ENCODE data around the gene CALML5. TPM values are rescaled to one million over a fixed set of nuclear protein-coding genes. Genes with fewer than 3 reads are reported as not detected.

The CALML5 gene
- total and polyA plus RNA-seq, 7 donors: not detected

DNA sequence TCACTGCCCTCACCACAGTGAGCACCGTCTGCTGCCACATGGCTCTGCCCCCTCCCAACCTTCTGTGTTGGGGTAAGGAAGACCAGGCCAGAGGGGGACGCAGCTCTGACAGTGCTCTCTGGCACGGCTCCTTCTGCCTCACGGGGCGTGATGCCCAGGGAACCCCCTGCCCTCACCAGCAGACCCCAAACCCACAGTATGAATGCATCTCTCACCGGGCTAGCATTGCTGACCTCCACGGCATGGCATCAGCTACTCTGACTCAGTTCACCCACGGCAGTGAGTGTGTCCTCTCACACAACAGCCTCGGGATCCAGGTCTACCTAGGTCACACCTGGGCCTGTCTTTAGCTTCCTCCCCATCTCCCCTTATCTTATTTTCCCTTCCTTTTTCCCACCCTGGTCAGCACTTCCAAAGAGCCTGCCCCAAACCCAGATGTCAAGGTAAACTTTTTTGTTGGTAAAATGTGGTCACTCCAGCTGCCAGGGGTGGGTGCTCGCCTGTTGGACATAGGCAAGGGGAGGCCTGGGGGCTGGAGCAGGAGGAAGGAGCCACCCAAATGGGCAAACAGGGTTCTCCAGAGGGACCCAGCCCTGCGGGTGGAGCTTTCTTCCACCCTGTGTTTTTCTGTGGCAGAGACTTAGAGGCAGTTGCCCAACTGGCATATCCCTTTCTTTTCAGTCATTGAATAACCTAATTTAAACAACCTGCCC lies 29.8 kb upstream of the CALML5 start:
- intact Hi-C loops (cut with DNase I): no loop called here
- ATAC-seq (no peak), DNase-seq (peak in 1 of 2 donors; percentile 28)
- Histone ChIP-seq H3K4me3 (no peak overlapping the region), H3K27me3 (ENCODE audit: insufficient read depth in 3 of 3, low read length in 2 of 3) (no peaks in the 10 kb centered on the region), H3K4me1 (no peaks in the 10 kb centered on the region), H3K36me3 (ENCODE audit: insufficient read depth in 1 of 2, low read depth in 1 of 2) (no peaks in the 10 kb centered on the region), H3K27ac (no peak overlapping the region), H3K9me3 (no peaks in the 10 kb centered on the region)
- TF ChIP-seq, protein P1, sequence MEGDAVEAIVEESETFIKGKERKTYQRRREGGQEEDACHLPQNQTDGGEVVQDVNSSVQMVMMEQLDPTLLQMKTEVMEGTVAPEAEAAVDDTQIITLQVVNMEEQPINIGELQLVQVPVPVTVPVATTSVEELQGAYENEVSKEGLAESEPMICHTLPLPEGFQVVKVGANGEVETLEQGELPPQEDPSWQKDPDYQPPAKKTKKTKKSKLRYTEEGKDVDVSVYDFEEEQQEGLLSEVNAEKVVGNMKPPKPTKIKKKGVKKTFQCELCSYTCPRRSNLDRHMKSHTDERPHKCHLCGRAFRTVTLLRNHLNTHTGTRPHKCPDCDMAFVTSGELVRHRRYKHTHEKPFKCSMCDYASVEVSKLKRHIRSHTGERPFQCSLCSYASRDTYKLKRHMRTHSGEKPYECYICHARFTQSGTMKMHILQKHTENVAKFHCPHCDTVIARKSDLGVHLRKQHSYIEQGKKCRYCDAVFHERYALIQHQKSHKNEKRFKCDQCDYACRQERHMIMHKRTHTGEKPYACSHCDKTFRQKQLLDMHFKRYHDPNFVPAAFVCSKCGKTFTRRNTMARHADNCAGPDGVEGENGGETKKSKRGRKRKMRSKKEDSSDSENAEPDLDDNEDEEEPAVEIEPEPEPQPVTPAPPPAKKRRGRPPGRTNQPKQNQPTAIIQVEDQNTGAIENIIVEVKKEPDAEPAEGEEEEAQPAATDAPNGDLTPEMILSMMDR (IDR thresholded peaks at IDR 0.05): no peak
- 86 to 88% (median 88%) methylated on average over 11 of the region's 11 CpGs for WGBS, 3 donors

DNA sequence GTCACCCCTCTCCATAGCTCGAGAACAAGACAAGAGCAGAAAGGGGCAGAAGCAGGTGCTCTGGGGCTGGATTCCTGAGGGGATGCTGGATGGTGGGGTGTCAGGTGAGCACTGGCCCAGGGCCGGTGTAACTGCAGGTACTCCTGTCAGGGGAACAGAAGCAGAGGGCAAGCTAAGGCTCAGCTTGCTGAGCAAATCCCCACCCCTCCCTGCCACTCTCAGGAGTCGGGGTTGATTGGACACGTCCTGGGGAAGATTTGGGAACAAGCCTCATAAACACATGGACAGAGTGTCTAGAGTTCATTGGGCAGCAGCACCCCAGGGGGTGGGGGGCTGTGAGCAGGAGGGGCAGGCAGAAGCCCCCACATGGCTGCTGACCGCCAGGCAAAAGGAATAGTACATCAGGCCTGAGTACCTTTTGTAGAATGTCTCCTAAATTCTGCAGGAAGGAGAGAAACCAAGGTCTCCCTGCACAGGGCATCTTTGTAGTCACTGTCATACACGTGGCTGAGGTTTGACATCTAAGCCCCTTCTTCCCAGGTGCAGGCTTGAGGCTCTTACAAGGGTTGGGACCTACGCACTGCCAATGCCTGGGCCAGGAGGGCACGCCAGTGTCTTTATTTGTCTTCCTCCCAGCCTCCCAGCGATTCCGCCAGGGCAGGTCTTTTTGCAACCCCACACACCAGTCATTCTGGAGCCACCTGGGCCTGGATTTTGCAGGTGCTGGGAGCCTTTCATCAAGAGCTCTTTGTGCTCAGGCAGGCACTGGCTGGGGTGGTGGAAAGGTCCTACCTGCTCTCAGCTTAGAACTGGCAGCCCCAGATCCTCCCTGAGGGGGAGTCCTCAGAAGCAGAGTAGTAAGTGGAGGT lies 28.2 kb upstream of the CALML5 start:
- DNase-seq: peak in 1 of 2 donors; percentile 27
- Histone ChIP-seq H3K27me3 (ENCODE audit: insufficient read depth in 3 of 3, low read length in 2 of 3) (no peaks in the 10 kb centered on the region), H3K4me3 (no peak overlapping the region), H3K27ac (no peak overlapping the region), H3K36me3 (ENCODE audit: insufficient read depth in 1 of 2, low read depth in 1 of 2) (no peaks in the 10 kb centered on the region), H3K4me1 (no peaks in the 10 kb centered on the region), H3K9me3 (no peaks in the 10 kb centered on the region)
- no peak for ATAC-seq
- intact Hi-C loops (cut with DNase I): no loop called here
- 83 to 90% (median 87%) methylated on average over 10 of the region's 10 CpGs for WGBS, 3 donors
- TF ChIP-seq, protein P1 (IDR thresholded peaks at IDR 0.05): no peak

DNA sequence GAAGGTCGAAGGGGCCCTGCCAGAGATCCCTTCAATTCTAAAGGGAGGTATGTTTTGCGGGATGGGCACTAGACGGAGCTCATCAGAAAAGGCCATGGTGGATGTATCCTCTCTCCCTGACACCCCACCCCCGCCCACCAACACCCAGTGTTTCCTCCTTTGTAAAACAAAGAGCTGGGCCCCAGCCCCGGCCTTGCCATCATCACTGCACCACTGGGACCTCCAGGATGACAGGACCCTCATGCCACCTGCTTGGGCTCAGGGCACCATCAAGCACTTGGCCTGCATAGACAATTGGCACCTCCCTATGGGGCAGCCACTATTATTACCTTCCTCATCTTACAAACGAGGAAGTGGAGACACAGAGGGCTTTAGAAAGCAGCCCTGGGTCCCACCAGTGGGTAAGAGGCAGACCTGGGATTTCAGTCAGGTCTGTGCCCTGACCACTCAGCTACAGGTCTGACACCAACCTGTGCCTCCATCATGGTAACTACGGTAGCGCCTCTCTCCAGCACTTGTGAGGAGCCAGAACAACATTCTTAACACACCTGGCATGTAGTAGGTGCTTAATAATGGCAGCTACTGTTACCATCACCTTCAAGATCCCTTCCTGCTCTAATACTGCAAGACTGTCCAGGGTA lies 27.4 kb upstream of the CALML5 start:
- Histone ChIP-seq H3K27me3 (ENCODE audit: insufficient read depth in 3 of 3, low read length in 2 of 3) (no peaks in the 10 kb centered on the region), H3K4me3 (no peak overlapping the region), H3K4me1 (no peaks in the 10 kb centered on the region), H3K36me3 (ENCODE audit: insufficient read depth in 1 of 2, low read depth in 1 of 2) (no peaks in the 10 kb centered on the region), H3K27ac (no peak overlapping the region), H3K9me3 (no peaks in the 10 kb centered on the region)
- TF ChIP-seq, protein P1 (IDR thresholded peaks at IDR 0.05): no peak
- DNase-seq (peak in 1 of 2 donors; percentile 29), ATAC-seq (no peak)
- WGBS, 3 donors: 90 to 92% (median 90%) methylated on average over 8 of the region's 8 CpGs
- intact Hi-C loops (cut with DNase I): no loop called here

DNA sequence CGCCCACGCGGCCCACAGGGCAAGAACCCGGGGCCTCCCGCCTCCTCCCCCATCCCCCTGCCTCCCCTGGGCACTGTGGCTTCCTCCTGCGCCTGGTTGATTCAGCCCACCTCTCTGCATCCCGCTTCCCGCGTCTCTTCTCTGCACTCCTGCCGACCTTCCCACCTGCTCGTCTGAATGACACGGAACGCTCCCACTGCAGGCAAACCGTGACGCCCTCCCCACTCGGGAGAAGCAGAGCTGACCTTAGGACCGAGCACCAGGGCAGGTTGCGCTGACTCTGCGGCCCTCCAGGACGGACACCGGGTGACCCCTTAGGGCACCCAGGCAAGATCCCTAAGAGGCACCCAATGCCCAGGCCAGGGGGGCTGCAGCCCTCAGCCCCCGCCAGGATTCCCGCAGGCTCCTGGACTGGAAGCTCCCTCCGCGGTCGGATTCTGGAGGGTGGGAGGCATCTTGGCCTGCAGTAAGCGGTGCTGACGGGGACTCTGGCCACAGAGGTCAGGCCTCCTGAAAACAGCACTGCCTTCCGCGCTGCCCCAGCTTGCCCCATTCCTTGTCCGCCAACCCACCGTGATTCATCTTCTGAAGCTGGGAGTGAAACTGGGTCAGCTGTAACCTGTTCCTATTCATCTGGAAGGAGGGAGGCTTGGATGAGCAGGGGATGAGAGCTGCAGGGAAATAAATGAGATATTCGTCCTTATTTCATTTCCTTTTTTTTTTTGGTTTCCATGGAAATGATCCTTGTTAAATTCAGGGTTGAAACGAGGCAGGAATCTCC lies 26.4 kb upstream of the CALML5 start:
- TF ChIP-seq, protein P1 (IDR thresholded peaks at IDR 0.05): no peak
- no peak overlapping the region for H3K4me3 ChIP-seq
- DNase-seq (peak in 1 of 2 donors; percentile 44), ATAC-seq (no peak)
- H3K36me3 ChIP-seq (ENCODE audit: insufficient read depth in 1 of 2, low read depth in 1 of 2): no peaks in the 10 kb centered on the region
- no peaks in the 10 kb centered on the region for H3K27me3 ChIP-seq (ENCODE audit: insufficient read depth in 3 of 3, low read length in 2 of 3)
- intact Hi-C loops (cut with DNase I): no loop called here
- 86 to 89% (median 88%) methylated on average over 33 to 34 of the region's 34 CpGs for WGBS, 3 donors
- H3K4me1 ChIP-seq: no peaks in the 10 kb centered on the region
- no peaks in the 10 kb centered on the region for H3K9me3 ChIP-seq
- no peak overlapping the region for H3K27ac ChIP-seq
